ENCODE measurements around the gene TM9SF4. TPM values are rescaled to one million over a fixed set of nuclear protein-coding genes. Genes with fewer than 3 reads are reported as not detected.
"Not testable (repeated sequence)": the region's sequence is repeated elsewhere in the genome, so short reads cannot be mapped to it uniquely, and the experiment has no call there.

Gene TM9SF4
- total and polyA plus RNA-seq, 2 of the 8 experiments (the other 6 are each of a cell fraction or from before 2014, with no cell fraction given), result 38.4 to 68.7 TPM

GRCh38 chr20:32118427-32118826 lies 8.9 kb downstream of the TM9SF4 start:
- H3K4ac ChIP-seq (replicated peaks; ENCODE audit: insufficient read length, low read depth, low read length); H2BK120ac ChIP-seq (replicated peaks; ENCODE audit: low read depth, low read length); H3K18ac ChIP-seq (ENCODE audit: extremely low read depth, low read length); H3K36me3 ChIP-seq (ENCODE audit: control insufficient read depth in 2 of 4, insufficient read depth in 4 of 4, low read length in 3 of 4); H2AFZ ChIP-seq (ENCODE audit: low read length); H4K8ac ChIP-seq (ENCODE audit: extremely low read depth, insufficient read depth, low read length); H2BK15ac ChIP-seq (ENCODE audit: low read length); H4K91ac ChIP-seq (replicated peaks; ENCODE audit: insufficient read length, low read length); H3K4me1 ChIP-seq (replicated peaks in 1 of 4; ENCODE audit: control insufficient read depth in 3 of 4, insufficient read depth in 4 of 4, low read length in 3 of 4); H3K9ac ChIP-seq (replicated peaks in 1 of 4; ENCODE audit: extremely low read depth in 1 of 4, low read depth in 3 of 4, low read length in 3 of 4); H3K27ac ChIP-seq (ENCODE audit: low read depth, low read length); H3K23ac ChIP-seq (ENCODE audit: insufficient read length); H2BK5ac ChIP-seq (ENCODE audit: low read depth, low read length); H3K27me3 ChIP-seq (replicated peaks in 1 of 4; ENCODE audit: control insufficient read depth in 3 of 4, extremely low read depth in 1 of 4, insufficient read depth in 3 of 4, low read length in 3 of 4); H2BK20ac ChIP-seq (ENCODE audit: low read length); H3K56ac ChIP-seq (replicated peaks; ENCODE audit: insufficient read length, low read depth, low read length); H2BK12ac ChIP-seq (ENCODE audit: low read depth, low read length); H3K4me2 ChIP-seq (ENCODE audit: insufficient read depth in 1 of 2, low read depth in 2 of 2, low read length in 2 of 2); DNase-seq (ENCODE audit: low read depth in 1 of 2, low spot score in 2 of 2); H4K5ac ChIP-seq (ENCODE audit: insufficient read length, low read depth, low read length); CTCF ChIA-PET (ENCODE audit: partially characterized antibody); FAIRE-seq; H3K4me3 ChIP-seq (ENCODE audit: extremely low read depth in 1 of 4, insufficient read depth in 2 of 4, low read depth in 3 of 4, low read length in 4 of 4); H3K23me2 ChIP-seq (ENCODE audit: low read depth, low read length); H3K79me1 ChIP-seq (ENCODE audit: low read depth, low read length); H2AK5ac ChIP-seq (ENCODE audit: low read depth, low read length); H3K14ac ChIP-seq (ENCODE audit: insufficient read length): not testable (repeated sequence)
- Histone ChIP-seq H3K9me3 (ENCODE audit: insufficient read depth in 2 of 2, low read depth in 1 of 2, low read length in 1 of 2) (peaks cover 0 to 12% of the 10 kb centered on the region in 2 experiments; a peak in 1 of 4 replicates), H4K20me1 (replicated peaks in 1 of 2; ENCODE audit: control insufficient read depth in 1 of 2, insufficient read depth in 2 of 2, low read length in 2 of 2) (peaks cover 4 to 16% of the 10 kb centered on the region in 2 experiments), H3K79me2 (ENCODE audit: control insufficient read depth in 1 of 2, insufficient read depth in 2 of 2, low read length in 2 of 2) (peaks cover 0 to 79% of the 10 kb centered on the region in 2 experiments; a peak in 3 of 4 replicates)
- WGBS, 2 experiments (ENCODE audit: extremely low coverage in 1 of 2, insufficient coverage in 1 of 2, insufficient read length in 1 of 2, insufficient replicate concordance in 2 of 2, low coverage in 1 of 2, low lambda C conversion rate in 2 of 2, missing lambda C conversion rate in 1 of 2), result 89% methylated on average over 5 of the region's 5 CpGs; no CpG with 5 or more reads in 1 of the 2 experiments
- POLR2A ChIA-PET (ENCODE audit: partially characterized antibody), result interaction anchor here (0.8 to 1.1 kb wide), 2 partner anchors 9 to 106 kb away, joined by 3 to 6 read pairs; partner anchors contain the start of gene TM9SF4

Data from H1 (cell line).